DOHH2 (cell line): Measurements from ENCODE around the gene MRPL34.

Experiments used
- H3F3A ChIP-seq: fragments of 200-600 bp; sonication (generic), shearing (Covaris generic); 2 replicates; pipeline ENCODE4 v1.6.0; 2016; ENCODE audit warnings: antibody characterized with exemption, mild to moderate bottlenecking; ENCODE audit not compliant: control insufficient read depth, insufficient read depth
- H3K27ac ChIP-seq: fragments of 200-600 bp; sonication (generic); 2 replicates; pipeline ENCODE4 v1.5.1; 2014; ENCODE audit warnings: low read depth, mild to moderate bottlenecking, low read length, moderate library complexity
- H3K27me3 ChIP-seq: fragments of 200-600 bp; sonication (generic); 2 replicates; pipeline ENCODE4 v1.6.1; 2014; ENCODE audit warnings: mild to moderate bottlenecking, low read length, mixed read lengths; ENCODE audit not compliant: control insufficient read depth
- H3K36me3 ChIP-seq: fragments of 200-600 bp; sonication (generic); 2 replicates; pipeline ENCODE4 v1.6.1; 2014; ENCODE audit warnings: mild to moderate bottlenecking, low read length, moderate library complexity, mixed read lengths; ENCODE audit not compliant: control insufficient read depth
- H3K4me1 ChIP-seq: fragments of 200-600 bp; sonication (generic); 2 replicates; pipeline ENCODE4 v1.6.1; 2014; ENCODE audit warnings: mild to moderate bottlenecking, low read length, mixed read lengths; ENCODE audit not compliant: control insufficient read depth
- H3K4me2 ChIP-seq: fragments of 200-600 bp; sonication (generic); 2 replicates; pipeline ENCODE4 v1.6.0; 2014; ENCODE audit warnings: mild to moderate bottlenecking, low read length, moderate library complexity
- H3K4me3 ChIP-seq: fragments of 200-600 bp; sonication (generic); 2 replicates; pipeline ENCODE4 v1.5.1; 2014; ENCODE audit warnings: mild to moderate bottlenecking, low read length, mixed read lengths
- H3K79me2 ChIP-seq: fragments of 200-600 bp; sonication (generic); 2 replicates; pipeline ENCODE4 v1.6.1; 2014; ENCODE audit warnings: mild to moderate bottlenecking, low read length, mixed read lengths; ENCODE audit not compliant: control insufficient read depth
- H3K9me2 ChIP-seq: fragments of 200-600 bp; sonication (generic); replicated peaks from 2 replicates; pipeline ENCODE4 v1.6.1; 2014; ENCODE audit warnings: mild to moderate bottlenecking, low read length, mixed read lengths; ENCODE audit not compliant: control insufficient read depth
- H3K9me3 ChIP-seq: fragments of 200-600 bp; sonication (generic); 2 replicates; pipeline ENCODE4 v1.6.1; 2014; ENCODE audit warnings: antibody characterized with exemption, low read length, mixed read lengths; ENCODE audit not compliant: control insufficient read depth, insufficient read depth
- H4K20me1 ChIP-seq: fragments of 200-600 bp; sonication (generic); 2 replicates; pipeline ENCODE4 v1.6.0; 2014; ENCODE audit warnings: low read depth, mild to moderate bottlenecking, antibody characterized with exemption, low read length, moderate library complexity; ENCODE audit not compliant: control insufficient read depth, insufficient read depth
- CTCF ChIP-seq: fragments of 200-600 bp; sonication (generic); IDR thresholded peaks from one replicate; pipeline ENCODE4 v1.5.1; 2014; ENCODE audit warnings: antibody characterized with exemption, mild to moderate bottlenecking, low read depth, low read length; ENCODE audit not compliant: poor library complexity, severe bottlenecking
- EZH2phosphoT487 ChIP-seq: fragments of 200-600 bp; sonication (generic); IDR thresholded peaks from 2 replicates; pipeline ENCODE4 v1.6.1; 2017; ENCODE audit warnings: borderline replicate concordance, mild to moderate bottlenecking, antibody characterized with exemption, low read length, moderate library complexity, mixed read lengths

Gene MRPL34

GRCh38 chr19:17324357-17325114, 18.9 kb downstream of the MRPL34 start:
- no peaks in the 10 kb centered on the region for H4K20me1 ChIP-seq
- H3K79me2 ChIP-seq, result no peaks in the 10 kb centered on the region
- H3K4me1 ChIP-seq, result peaks cover 24% of the 10 kb centered on the region
- no peak overlapping the region for H3K4me3 ChIP-seq
- no peak overlapping the region for H3K4me2 ChIP-seq
- no peaks in the 10 kb centered on the region for H3K9me2 ChIP-seq
- TF ChIP-seq CTCF (no peak), EZH2phosphoT487 (no peak)
- H3K27ac ChIP-seq, result no peak overlapping the region
- H3K36me3 ChIP-seq, result peaks cover 25% of the 10 kb centered on the region; the same call in 1 of the 2 replicates
- no peaks in the 10 kb centered on the region for H3K9me3 ChIP-seq
- peaks cover 5% of the 10 kb centered on the region for H3F3A ChIP-seq
- peaks cover 7% of the 10 kb centered on the region for H3K27me3 ChIP-seq

- Histone ChIP-seq H3F3A (peaks cover 5% of the 10 kb centered on the region), H4K20me1 (no peaks in the 10 kb centered on the region), H3K4me3 (no peak overlapping the region), H3K79me2 (no peaks in the 10 kb centered on the region), H3K9me2 (no peaks in the 10 kb centered on the region), H3K4me1 (peaks cover 24% of the 10 kb centered on the region), H3K27ac (no peak overlapping the region), H3K36me3 (peaks cover 20% of the 10 kb centered on the region; the same call in 1 of the 2 replicates), H3K9me3 (no peaks in the 10 kb centered on the region), H3K27me3 (peaks cover 8% of the 10 kb centered on the region), H3K4me2 (no peak overlapping the region)
- no peak for TF ChIP-seq CTCF
Observed at GRCh38 chr19:17325133-17325532, 19.5 kb downstream of the MRPL34 start.

GRCh38 chr19:17325881-17326594, 20.4 kb downstream of the MRPL34 start:
- Histone ChIP-seq H3K27ac (no peak overlapping the region), H3K4me1 (peaks cover 24% of the 10 kb centered on the region), H3K4me3 (no peak overlapping the region), H3K9me2 (no peaks in the 10 kb centered on the region), H3K79me2 (no peaks in the 10 kb centered on the region), H3K4me2 (no peak overlapping the region), H3K36me3 (peaks cover 14% of the 10 kb centered on the region; the same call in 1 of the 2 replicates), H3K9me3 (no peaks in the 10 kb centered on the region), H3K27me3 (peaks cover 8% of the 10 kb centered on the region), H4K20me1 (no peaks in the 10 kb centered on the region), H3F3A (peaks cover 5% of the 10 kb centered on the region)
- TF ChIP-seq CTCF, result no peak
